Choroid plexus epithelial cell (primary cell): ENCODE measurements around the gene PRG3.

Experiments
- DNase-seq: peaks from one replicate; pipeline ENCODE4 v3.0.0-alpha.2; 2010; ENCODE audit warnings: low read depth
- H3K4me3 ChIP-seq: 2 replicates; pipeline ENCODE4 v1.5.1; 2011; ENCODE audit warnings: low read depth, mild to moderate bottlenecking, control low read depth, low read length, moderate library complexity
- TF ChIP-seq, protein P1 (sequence below): conservative IDR thresholded peaks from 2 replicates; pipeline ENCODE4 v1.5.1; 2011; ENCODE audit warnings: low read depth, mild to moderate bottlenecking, control low read depth, inconsistent platforms, low read length, moderate library complexity

The PRG3 gene

DNA sequence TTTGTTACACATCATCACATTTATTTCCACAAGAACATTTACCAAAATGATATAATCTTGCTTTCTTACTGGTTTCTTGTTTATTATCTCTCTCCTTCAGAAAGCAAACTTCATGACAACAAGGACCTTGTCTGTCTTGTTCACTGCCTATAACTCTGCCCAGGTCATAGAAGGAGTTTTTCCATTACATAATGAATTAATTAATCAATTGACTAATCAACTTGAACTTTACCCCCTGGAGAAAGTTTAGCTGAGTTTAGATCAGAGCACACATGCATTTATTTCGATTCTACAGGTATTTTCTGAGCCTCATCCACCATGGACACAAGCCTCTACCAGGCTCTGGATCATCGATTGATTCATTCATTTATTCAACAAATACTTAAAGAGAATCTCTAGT lies 15.8 kb upstream of the PRG3 start:
- H3K4me3 ChIP-seq, result no peak overlapping the region
- TF ChIP-seq, protein P1, sequence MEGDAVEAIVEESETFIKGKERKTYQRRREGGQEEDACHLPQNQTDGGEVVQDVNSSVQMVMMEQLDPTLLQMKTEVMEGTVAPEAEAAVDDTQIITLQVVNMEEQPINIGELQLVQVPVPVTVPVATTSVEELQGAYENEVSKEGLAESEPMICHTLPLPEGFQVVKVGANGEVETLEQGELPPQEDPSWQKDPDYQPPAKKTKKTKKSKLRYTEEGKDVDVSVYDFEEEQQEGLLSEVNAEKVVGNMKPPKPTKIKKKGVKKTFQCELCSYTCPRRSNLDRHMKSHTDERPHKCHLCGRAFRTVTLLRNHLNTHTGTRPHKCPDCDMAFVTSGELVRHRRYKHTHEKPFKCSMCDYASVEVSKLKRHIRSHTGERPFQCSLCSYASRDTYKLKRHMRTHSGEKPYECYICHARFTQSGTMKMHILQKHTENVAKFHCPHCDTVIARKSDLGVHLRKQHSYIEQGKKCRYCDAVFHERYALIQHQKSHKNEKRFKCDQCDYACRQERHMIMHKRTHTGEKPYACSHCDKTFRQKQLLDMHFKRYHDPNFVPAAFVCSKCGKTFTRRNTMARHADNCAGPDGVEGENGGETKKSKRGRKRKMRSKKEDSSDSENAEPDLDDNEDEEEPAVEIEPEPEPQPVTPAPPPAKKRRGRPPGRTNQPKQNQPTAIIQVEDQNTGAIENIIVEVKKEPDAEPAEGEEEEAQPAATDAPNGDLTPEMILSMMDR, result no peak
- DNase-seq, result no peak

DNA sequence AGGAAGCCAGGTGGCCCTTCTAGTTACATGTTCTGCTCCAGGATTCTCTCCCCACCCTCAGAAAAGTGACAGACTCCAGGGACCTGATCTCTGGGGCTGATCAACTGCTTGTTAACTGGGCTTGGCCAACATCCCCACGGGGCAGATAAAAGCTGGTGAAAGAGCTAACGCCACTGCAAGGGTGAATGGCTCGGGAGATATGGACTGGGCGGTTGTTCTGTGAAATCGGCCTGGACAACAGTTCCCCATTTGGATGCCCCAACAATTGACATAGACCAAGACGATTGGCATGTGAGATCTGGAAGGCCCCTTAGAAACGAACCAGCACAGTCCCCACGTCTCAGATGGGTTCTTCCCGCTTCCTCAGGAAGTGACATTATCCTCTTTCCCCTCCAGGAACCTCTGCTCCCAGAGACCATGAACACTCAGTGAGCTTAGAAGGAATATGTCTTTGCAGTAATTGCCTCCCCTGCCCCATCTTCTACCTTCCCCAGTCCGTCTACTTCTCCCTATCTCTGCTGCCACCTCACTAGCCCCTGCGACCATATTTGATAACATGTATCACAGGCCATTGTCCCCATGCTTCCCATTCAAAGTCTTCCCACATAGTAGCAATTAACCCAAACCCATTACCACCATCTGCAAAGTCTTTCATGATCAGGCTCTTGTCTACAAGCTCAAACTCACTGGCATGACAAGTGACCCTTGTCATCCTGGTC lies 15.1 kb upstream of the PRG3 start:
- TF ChIP-seq, protein P1, result no peak
- DNase-seq, result no peak
- no peak overlapping the region for H3K4me3 ChIP-seq

DNA sequence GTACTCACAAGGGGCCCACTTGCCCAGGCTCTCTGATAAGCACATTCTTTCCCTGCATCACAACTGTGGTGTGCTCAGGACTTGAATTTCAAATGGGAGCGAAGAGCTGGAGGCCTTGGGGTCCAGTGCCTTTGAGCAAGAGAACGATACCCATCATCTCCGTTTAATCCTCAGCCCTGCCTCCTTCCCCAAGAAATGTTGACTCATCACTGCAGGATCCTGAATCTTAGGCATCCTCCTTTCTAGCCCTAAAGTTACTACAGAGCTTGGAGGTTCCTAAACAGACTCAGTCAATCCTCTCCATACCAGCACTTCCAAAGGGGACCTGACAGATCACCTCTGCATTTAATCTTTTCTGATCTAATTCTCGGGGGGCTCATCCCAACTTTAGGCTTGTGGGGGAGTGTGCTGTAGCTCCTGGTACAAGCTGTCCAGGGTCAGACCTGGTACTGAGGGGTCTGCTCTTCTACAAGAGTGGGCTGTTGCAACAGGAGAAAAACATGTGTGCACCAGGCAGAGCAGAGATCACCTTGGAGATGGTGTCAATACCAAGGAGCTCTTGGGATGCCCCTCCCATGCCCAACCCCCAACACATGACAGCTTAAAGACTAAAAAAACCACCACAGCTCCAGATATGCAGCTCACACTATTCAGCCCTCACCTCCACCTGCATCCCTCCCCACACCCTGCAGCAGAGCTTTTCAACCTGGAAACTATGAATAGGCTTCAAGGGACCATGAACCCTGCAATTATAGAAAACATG lies 13.4 kb upstream of the PRG3 start:
- no peak overlapping the region for H3K4me3 ChIP-seq
- TF ChIP-seq, protein P1, result no peak
- DNase-seq, result no peak

DNA sequence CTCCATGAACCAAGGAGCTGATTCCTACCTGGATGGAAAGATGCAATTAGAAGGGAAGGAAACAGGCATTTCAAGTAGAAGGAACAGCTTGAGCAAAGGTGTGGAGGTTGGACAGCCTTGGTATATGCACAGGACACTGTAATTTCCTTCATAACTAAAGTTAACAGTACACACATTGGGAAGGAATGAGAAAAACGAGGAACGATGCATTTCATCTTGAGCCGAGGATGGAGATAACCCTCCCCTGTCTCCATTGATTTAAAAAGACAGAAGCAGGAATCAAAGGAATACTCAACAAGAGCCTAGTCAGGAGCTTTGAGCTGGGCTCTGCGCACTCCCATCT lies 11.8 kb upstream of the PRG3 start:
- TF ChIP-seq, protein P1, result no peak
- H3K4me3 ChIP-seq, result no peak overlapping the region
- DNase-seq, result no peak

DNA sequence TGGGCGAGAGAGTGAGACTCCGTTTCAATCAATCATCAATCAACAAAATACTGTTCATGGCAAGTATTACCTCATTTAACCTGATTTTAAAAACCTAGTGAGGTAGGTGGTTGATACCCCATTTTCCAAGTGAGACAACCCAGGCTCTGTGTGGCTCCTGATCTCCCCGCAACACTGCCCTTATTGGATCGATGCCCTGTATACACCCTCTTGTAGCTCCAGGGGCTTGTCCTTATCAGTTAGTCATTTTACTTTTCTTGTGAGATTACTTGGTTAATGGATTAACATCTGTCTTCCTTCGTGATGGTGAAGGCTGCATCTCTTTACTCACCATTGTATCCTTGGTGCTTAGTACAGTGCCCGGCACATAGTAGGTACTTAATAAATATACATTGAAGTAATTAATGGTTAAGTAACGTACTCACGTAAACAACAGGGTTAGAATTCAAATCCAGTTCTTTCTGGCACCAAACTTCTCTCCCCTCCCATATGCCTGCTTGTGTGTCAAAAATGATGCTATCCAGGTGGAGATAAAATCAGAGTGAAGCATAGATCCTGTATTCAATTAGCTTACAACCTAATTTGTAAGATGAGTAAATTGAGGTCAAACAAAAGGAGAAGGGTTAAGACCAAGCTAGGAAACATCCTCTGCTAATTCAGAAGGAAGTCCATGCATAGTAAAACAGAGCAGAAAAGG lies 11.3 kb upstream of the PRG3 start:
- H3K4me3 ChIP-seq, result no peak overlapping the region
- TF ChIP-seq, protein P1, result no peak
- no peak for DNase-seq

DNA sequence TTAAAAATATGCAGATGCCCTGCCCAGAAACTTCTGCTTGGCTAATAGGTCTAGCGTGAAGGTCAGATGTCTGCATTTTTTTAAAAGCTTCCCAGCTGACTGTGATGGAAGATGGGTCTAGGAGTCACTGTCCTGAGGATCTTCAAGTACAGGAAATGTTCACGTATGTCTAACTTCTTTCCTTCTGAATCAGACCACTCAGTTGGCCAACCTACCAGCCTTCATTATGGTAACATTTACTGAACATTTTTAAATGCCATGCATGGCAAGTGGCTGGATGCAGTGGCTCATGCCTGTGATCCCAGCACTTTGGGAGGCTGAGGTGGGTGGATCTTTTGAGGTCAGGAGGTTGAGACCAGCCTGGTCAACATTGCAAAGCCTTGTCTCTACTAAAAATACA lies 10.6 kb upstream of the PRG3 start:
- TF ChIP-seq, protein P1, result no peak
- no peak for DNase-seq
- no peak overlapping the region for H3K4me3 ChIP-seq
